K562 (cell line): Measurements from ENCODE around the gene GLIS1. TPM values are rescaled to one million over a fixed set of nuclear protein-coding genes. Genes with fewer than 3 reads are reported as not detected.

Source experiments
- ATAC-seq: fragments of 200-7000 bp; cut with Tn5 transposase; 3 replicates; pipeline ENCODE4 v1.9.1; 2020; ENCODE audit warnings: moderate library complexity
- BruUV-seq: library from RNA; stranded (reverse); fragments of 400-500 nt; replicated peaks from 2 replicates; lab custom pipeline; 2021; lab: Mats Ljungman, UMichigan
- CTCF ChIA-PET: fragments of 300-600 bp; formaldehyde crosslinking; extraction: SDS; loops from one replicate; lab custom pipeline; 2021; ENCODE audit warnings: low intra/inter-chr PET ratio; lab: Yijun Ruan, JAX
- POLR2A ChIA-PET: fragments of 300-600, 350-650 bp; sonication (Branson Sonifier 250); formaldehyde crosslinking; extraction: SDS; loops from one replicate; lab custom pipeline; 2021; ENCODE audit warnings: antibody characterized with exemption, inconsistent platforms; lab: Yijun Ruan, JAX
- DNase-seq, 4 experiments: peaks; one replicate each; pipeline versions ENCODE4 v3.0.0 to v3.0.0-alpha.2; 2011 to 2018; ENCODE audit warnings: low spot score in 3 of 4, mixed read lengths in 3 of 4; ENCODE audit errors: extremely low read depth in 1 of 4
- FAIRE-seq: peaks from 2 replicates; lab custom pipeline; 2011; peaks lifted over from hg19 to GRCh38; lab: Jason Lieb, UNC
- H2AFZ ChIP-seq: 2 replicates; pipeline ENCODE4 v1.6.0; 2011; ENCODE audit warnings: low read depth, low read length, control low read depth, inconsistent platforms
- H3K27ac ChIP-seq: fragments of 200-600 bp; 3 replicates; pipeline ENCODE4 v1.8.0; 2011; ENCODE audit warnings: low read depth, mild to moderate bottlenecking, control low read depth, inconsistent platforms, low read length, moderate library complexity, mixed read lengths; ENCODE audit errors: extremely low read depth
- H3K27me3 ChIP-seq, 2 experiments: fragments of 300-600 bp in 1 of 2; 2 replicates in 1 of 2; 3 replicates in 1 of 2; pipeline versions ENCODE4 v1.6.0 to v1.8.0; 2011; ENCODE audit warnings: inconsistent platforms in 2 of 2, low read length in 2 of 2, mild to moderate bottlenecking in 1 of 2, mixed read lengths in 1 of 2, moderate library complexity in 1 of 2; ENCODE audit not compliant: control insufficient read depth in 2 of 2, insufficient read depth in 2 of 2
- H3K36me3 ChIP-seq: fragments of 300-600 bp; 3 replicates; pipeline ENCODE4 v1.8.0; 2011; ENCODE audit warnings: mild to moderate bottlenecking, low read length, inconsistent platforms; ENCODE audit not compliant: control insufficient read depth, insufficient read depth
- H3K4me1 ChIP-seq, 2 experiments: fragments of 200-600 bp in 1 of 2; replicated peaks in 1 of 2; 2 replicates in 1 of 2; 3 replicates in 1 of 2; pipeline versions ENCODE4 v1.5.1 to v1.8.0; 2011; ENCODE audit warnings: inconsistent platforms in 2 of 2, low read length in 2 of 2, mild to moderate bottlenecking in 1 of 2, mixed read lengths in 1 of 2, moderate library complexity in 1 of 2; ENCODE audit not compliant: control insufficient read depth in 2 of 2, insufficient read depth in 2 of 2
- H3K4me2 ChIP-seq: 2 replicates; pipeline ENCODE4 v1.6.1; 2011; ENCODE audit warnings: low read length, control low read depth, inconsistent platforms, mixed read lengths; ENCODE audit not compliant: insufficient read depth
- H3K4me3 ChIP-seq: fragments of 200-600 bp; sonication (generic), shearing (Covaris generic); 2 replicates; pipeline ENCODE4 v1.5.1; 2016; ENCODE audit warnings: control low read depth, inconsistent platforms
- H3K79me2 ChIP-seq: fragments of 200-600 bp; 3 replicates; pipeline ENCODE4 v1.8.0; 2011; ENCODE audit warnings: low read length, inconsistent platforms; ENCODE audit not compliant: control insufficient read depth, insufficient read depth
- H3K9ac ChIP-seq, 2 experiments: 2 replicates each; pipeline versions ENCODE4 v1.6.0 to v1.6.1; 2011; ENCODE audit warnings: low read depth in 2 of 2, low read length in 2 of 2, control low read depth in 1 of 2, inconsistent platforms in 1 of 2, mild to moderate bottlenecking in 1 of 2, mixed read lengths in 1 of 2; ENCODE audit not compliant: insufficient read depth in 1 of 2
- H3K9me1 ChIP-seq: one replicate; pipeline ENCODE4 v1.6.0; 2011; ENCODE audit warnings: inconsistent platforms, mild to moderate bottlenecking, low read length, moderate library complexity; ENCODE audit not compliant: control insufficient read depth, insufficient read depth
- H3K9me3 ChIP-seq: replicated peaks from 2 replicates; pipeline ENCODE4 v1.5.1; 2011; ENCODE audit warnings: low read depth, low read length, inconsistent platforms; ENCODE audit not compliant: control insufficient read depth, insufficient read depth
- H4K20me1 ChIP-seq: replicated peaks from 2 replicates; pipeline ENCODE4 v1.6.1; 2011; ENCODE audit warnings: low read length, inconsistent platforms, mixed read lengths; ENCODE audit not compliant: control insufficient read depth, insufficient read depth
- MCM3 ChIP-seq: fragments of 450-650 bp; IDR thresholded peaks from 2 replicates; pipeline ENCODE4 v1.6.1; 2016
- PHB2 ChIP-seq: fragments of 450-650 bp; IDR thresholded peaks from 2 replicates; pipeline ENCODE4 v1.6.1; 2017; ENCODE audit warnings: low read depth
- RBM39 ChIP-seq: fragments of 200-400 bp; formaldehyde crosslinking; optimal IDR thresholded peaks from 2 replicates; pipeline ENCODE3; 2018; ENCODE audit warnings: low read depth, low read length
- ZFP1 ChIP-seq: fragments of 450-650 bp; formaldehyde crosslinking; IDR thresholded peaks from 2 replicates; pipeline ENCODE4 v1.4.0; 2020; ENCODE audit warnings: mild to moderate bottlenecking, mixed read lengths
- ZNF282 ChIP-seq: sonication (generic); formaldehyde crosslinking; IDR thresholded peaks from 2 replicates; pipeline ENCODE4 v1.8.1; 2023; ENCODE audit warnings: missing genetic modification reagents
- WGBS: fragments of 100-300 bp; shearing (Covaris generic); methylation state at CpG from one replicate; pipeline ENCODE4 v1.1.6; 2016; ENCODE audit warnings: low coverage, mixed read lengths; ENCODE audit not compliant: insufficient coverage; ENCODE audit errors: missing lambda C conversion rate; 5-methylcytosine and 5-hydroxymethylcytosine counted together
- in situ Hi-C: fragments of 300-500 bp; cut with MboI; formaldehyde crosslinking; loops from 4 replicates; pipeline ENCODE4 v1.15.0; 2018; ENCODE audit warnings: inconsistent platforms, mixed read lengths
- intact Hi-C: fragments of 100-400 bp; cut with micrococcal nuclease; formaldehyde crosslinking; loops from 2 replicates; pipeline ENCODE4 v1.14.2; 2022
- polyA plus RNA-seq, 8 experiments: library from polyadenylated mRNA; depleted of rRNA in 4 of 8; stranded (reverse) in 5 of 8; unstranded in 3 of 8; fragments of >200 nt; fragmentation: Nextera tagmentation in 2 of 8; fragmentation: Illumina TruSeq in 1 of 8; extraction: Ambion mirVana in 2 of 8; extraction: Trizol in 1 of 8; gene quantifications; 2 replicates each; pipeline versions ENCODE4 v1.2.1 to v1.2.3, GENCODE V29; 2011 to 2014; ENCODE audit warnings: inconsistent platforms in 1 of 8, missing spikeins in 1 of 8
- total RNA-seq, 7 experiments: library from RNA; depleted of rRNA in 6 of 7; stranded (reverse); fragments of >200 nt in 6 of 7; fragmentation: Illumina TruSeq in 2 of 7; extraction: Trizol in 2 of 7; gene quantifications; 2 replicates each; pipeline versions ENCODE4 v1.2.1 to v1.2.3, GENCODE V29; 2011 to 2021; ENCODE audit warnings: low replicate concordance in 1 of 7
- TF ChIP-seq, protein P1 (sequence below): conservative IDR thresholded peaks from 2 replicates; pipeline ENCODE4 v1.6.1; 2011; ENCODE audit warnings: low read depth, mild to moderate bottlenecking, low read length; ENCODE audit not compliant: control insufficient read depth
- TF ChIP-seq, protein P2 (sequence below): fragments of 200-400 bp; formaldehyde crosslinking; IDR thresholded peaks from 2 replicates; pipeline ENCODE4 v1.6.1; 2017; ENCODE audit warnings: mild to moderate bottlenecking, low read depth, low read length, moderate library complexity

GLIS1 gene
- total and polyA plus RNA-seq, 9 of the 15 experiments (the other 6 are each of a cell fraction or from before 2014, with no cell fraction given) = not detected

GRCh38 chr1:53690411-53690810 lies 48.6 kb downstream of the GLIS1 start:
- H3K9me1 ChIP-seq = no peaks in the 10 kb centered on the region
- BruUV-seq = no TSS peak
- intact Hi-C loops = no loop called here
- CTCF ChIA-PET = no interaction called here
- no peak overlapping the region for H3K9ac ChIP-seq
- TF ChIP-seq MCM3 (no peak), ZNF282 (CRISPR knock-in tag) (no peak), RBM39 (no peak), PHB2 (no peak), ZFP1 (CRISPR knock-in tag) (no peak)
- TF ChIP-seq, protein P1, sequence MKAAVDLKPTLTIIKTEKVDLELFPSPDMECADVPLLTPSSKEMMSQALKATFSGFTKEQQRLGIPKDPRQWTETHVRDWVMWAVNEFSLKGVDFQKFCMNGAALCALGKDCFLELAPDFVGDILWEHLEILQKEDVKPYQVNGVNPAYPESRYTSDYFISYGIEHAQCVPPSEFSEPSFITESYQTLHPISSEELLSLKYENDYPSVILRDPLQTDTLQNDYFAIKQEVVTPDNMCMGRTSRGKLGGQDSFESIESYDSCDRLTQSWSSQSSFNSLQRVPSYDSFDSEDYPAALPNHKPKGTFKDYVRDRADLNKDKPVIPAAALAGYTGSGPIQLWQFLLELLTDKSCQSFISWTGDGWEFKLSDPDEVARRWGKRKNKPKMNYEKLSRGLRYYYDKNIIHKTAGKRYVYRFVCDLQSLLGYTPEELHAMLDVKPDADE = no peak
- TF ChIP-seq, protein P2, sequence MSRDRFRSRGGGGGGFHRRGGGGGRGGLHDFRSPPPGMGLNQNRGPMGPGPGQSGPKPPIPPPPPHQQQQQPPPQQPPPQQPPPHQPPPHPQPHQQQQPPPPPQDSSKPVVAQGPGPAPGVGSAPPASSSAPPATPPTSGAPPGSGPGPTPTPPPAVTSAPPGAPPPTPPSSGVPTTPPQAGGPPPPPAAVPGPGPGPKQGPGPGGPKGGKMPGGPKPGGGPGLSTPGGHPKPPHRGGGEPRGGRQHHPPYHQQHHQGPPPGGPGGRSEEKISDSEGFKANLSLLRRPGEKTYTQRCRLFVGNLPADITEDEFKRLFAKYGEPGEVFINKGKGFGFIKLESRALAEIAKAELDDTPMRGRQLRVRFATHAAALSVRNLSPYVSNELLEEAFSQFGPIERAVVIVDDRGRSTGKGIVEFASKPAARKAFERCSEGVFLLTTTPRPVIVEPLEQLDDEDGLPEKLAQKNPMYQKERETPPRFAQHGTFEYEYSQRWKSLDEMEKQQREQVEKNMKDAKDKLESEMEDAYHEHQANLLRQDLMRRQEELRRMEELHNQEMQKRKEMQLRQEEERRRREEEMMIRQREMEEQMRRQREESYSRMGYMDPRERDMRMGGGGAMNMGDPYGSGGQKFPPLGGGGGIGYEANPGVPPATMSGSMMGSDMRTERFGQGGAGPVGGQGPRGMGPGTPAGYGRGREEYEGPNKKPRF = no peak
- TF ChIP-seq, all 486 proteins: peak for 0
- POLR2A ChIA-PET = interaction anchor here (0.5 to 0.9 kb wide), 3 partner anchors 19 to 308 kb away, joined by 3 read pairs; no protein-coding TSS in a partner anchor
- FAIRE-seq = no peak
- DNase-seq = no peak
- peaks cover 69 to 96% of the 10 kb centered on the region in 2 experiments for H3K27me3 ChIP-seq
- in situ Hi-C loops = no loop called here
- peaks cover 2 to 20% of the 10 kb centered on the region in 2 experiments; a peak in 2 of 5 replicates for H3K4me1 ChIP-seq
- H2AFZ ChIP-seq = no peak overlapping the region
- no peak overlapping the region for H3K4me3 ChIP-seq
- H3K9me3 ChIP-seq = no peaks in the 10 kb centered on the region
- WGBS = 2% methylated on average over 11 of the region's 11 CpGs
- H3K79me2 ChIP-seq = no peaks in the 10 kb centered on the region
- no peak overlapping the region for H3K27ac ChIP-seq
- H3K36me3 ChIP-seq = no peaks in the 10 kb centered on the region
- H3K4me2 ChIP-seq = no peak overlapping the region
- ATAC-seq = no peak
- peaks cover 25% of the 10 kb centered on the region for H4K20me1 ChIP-seq
